ENCODE results near the gene ITGAV.

GRCh38 chr2:186716004-186716403 lies 126.1 kb downstream of the ITGAV start:
- TF ChIP-seq GATA2 (IDR thresholded peaks at IDR 0.05; ENCODE audit: low read depth, low read length) (no peak), GATA3 (IDR thresholded peaks at IDR 0.05; ENCODE audit: low read depth, low read length) (no peak)

All from SH-SY5Y (cell line).